OCI-M2 (cell line): Measurements from ENCODE around the gene TXNDC2.
"Not testable (repeated sequence)": the region's sequence is repeated elsewhere in the genome, so short reads cannot be mapped to it uniquely, and the experiment has no call there.

ENCODE experiments used
- DNase-seq: peaks from one replicate; lab custom pipeline; 2025; ENCODE audit not compliant: unreplicated experiment; lab: John Stamatoyannopoulos, UW

The TXNDC2 gene

DNA sequence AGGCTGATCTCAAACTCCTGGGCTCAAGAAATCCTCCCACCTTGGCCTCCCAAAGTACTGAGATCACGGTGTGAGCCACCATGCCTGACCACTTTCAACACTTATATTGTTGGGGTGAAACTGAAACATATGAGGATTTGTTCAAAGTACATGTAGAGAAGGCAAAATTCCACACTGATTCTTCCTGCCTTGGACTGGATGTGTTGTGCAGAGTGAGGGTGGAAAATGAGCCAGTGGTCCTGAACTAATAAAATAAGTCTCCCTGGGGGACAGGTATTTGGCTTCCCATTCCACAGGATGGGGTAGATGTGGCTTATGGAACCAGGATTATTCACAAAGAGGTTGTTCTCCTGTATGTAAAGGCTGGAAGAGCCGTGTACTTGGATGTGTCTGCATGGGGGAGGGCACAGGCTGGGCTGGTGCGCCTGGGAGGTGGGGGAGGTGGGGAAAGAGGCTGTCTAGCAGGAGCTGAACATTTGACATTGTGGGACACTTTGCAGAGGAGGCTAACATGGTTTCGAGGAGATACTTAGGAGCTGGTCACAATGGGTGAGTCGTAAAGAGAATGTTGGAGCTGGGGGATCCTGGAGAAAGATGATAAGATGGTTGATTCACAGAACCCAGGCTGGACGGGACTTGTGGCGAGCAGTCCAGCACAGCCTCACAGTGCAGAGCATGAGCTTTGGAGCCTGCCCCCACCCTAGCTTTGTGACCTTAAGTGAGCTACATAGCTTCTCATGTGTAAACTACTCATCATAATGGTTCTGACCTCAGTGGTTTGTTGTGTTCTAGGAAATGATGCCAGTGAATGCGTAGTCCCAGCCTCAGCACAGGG, at the start of gene TXNDC2:
TXNDC2 (plus strand) TSS at position 804 of the 835 bp plus-strand sequence. CDS start 708 bp downstream, outside the sequence.
- DNase-seq, result no peak

DNA sequence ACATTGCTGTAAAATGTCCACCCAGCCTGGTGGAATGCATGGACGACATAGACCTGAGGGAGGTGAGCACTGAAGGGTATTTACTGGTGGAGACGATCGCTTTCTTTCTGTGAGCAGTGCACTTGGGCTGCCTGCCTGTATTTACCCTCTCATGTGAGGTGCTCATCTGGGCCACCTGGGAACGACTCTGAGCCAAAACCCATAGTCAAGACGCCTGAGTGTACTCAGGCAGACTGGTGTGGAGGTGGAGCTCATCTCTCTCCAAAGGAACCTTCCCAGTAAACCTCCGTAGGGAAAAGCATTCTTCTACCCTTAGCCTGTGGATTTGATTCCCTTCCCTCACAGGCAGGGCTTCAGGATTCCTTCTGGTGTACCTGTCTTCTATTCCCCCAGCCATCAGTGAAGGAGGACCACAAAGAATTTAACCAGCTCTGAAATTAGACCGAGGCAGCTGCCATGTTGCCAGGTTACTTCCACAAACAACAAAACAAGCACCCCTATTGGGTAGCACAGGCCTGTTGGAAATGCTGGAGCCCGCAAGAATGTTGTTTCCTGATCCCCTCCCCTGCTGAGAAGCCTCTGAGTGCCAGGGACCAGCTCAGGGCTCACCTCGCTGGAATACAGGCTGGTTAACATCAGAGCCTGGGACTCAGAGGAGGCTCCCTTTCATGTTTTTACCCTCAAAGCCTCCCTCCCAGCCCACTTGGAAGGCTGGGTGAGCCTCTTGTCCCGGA, 47.5 kb upstream of the TXNDC2 start:
- no peak for DNase-seq

DNA sequence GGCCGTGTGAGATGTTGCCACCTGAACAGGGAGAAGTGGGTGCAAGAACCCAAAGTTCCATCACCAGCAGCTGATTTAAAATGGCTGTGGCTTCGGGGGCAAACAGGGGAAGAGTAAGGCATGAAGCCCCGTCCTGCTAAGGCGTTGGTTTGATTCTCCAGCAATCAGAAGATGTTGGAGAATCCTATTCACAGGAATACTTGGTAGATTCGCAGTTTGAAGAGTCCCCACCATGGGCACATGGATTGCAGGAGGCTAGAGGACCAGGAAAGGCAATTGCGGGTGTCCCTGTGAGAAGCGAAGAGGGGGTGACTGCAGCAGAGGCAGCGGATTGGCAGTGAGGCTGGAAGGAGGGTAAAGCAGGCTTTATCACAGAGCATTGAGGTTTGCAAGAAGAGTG, 46.6 kb upstream of the TXNDC2 start:
- DNase-seq, result no peak

DNA sequence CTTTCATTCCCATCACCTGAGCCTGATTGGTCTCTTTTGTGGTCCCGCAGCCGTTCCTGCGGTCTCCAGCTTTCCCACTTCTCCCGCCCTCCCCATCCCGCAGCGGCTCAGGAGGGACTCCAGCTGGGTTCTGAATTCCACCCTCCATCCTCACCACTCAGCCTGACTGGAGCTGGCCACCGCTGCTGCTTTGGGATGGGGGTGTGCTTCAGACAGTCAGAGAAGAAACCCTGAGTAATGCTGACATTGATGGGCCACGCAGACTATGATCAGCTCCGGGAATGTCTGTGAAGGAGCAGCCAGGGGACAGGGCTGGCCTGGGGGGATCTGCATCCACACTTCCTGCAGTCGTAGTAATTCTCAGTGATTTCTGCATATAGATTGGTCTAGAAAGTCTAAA, 45.9 kb upstream of the TXNDC2 start:
- no peak for DNase-seq

DNA sequence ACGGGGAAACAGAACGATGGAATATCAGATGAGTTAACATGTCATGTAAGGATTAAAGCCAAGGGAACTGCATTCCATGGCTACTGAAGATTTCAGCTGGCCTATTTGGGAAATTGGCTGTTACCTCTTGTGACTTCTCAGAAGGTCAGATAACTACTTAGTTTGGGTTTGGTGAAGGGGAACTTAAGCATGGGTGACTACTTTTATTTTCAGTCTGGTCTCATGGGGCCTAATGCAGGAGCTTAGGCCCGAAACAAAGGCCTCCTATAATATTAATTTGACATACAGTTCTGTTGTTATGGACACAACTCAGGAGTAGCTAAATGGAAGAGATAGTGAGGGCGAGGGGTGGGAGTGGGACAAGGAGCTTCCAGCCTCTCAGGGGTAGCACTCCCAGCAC, 44.0 kb upstream of the TXNDC2 start:
- no peak for DNase-seq

DNA sequence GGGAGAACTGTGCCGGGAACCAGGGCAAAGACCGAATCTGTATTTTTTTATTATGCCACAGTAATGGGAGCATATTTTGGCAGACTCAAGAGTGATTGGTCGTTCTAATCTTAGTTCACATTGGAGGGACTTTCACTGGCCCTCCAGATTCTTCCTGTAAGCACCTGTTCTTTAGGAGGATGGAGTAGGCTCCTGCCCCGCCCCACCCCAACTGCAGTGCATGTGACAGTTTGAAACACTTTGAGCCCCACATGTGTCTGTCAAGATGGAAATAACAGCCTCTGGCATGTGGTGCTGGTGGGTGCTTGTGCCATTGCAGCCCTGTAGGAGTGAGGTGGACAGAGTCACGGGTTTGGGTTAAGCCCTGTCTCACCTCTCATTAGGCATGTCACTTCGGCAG, 43.3 kb upstream of the TXNDC2 start:
- DNase-seq, result no peak

DNA sequence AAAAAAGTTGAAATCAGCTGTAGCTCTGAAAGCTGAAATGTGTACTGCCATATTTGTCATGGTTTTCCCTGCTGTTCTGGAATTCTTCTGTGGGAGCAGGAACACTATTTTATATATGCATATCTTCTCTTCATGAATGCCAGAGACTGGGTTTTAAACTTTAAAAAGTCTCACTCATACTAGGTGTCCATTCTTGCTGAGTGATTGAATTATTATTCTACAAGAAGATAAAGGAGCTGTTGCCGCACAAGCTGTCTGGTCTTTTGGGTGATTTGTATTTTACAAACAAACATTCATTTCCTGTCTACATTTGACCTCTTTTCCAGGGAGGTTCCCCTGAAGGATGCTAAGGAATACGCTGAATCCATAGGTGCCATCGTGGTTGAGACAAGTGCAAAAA, 40.5 kb upstream of the TXNDC2 start:
- DNase-seq, result no peak

DNA sequence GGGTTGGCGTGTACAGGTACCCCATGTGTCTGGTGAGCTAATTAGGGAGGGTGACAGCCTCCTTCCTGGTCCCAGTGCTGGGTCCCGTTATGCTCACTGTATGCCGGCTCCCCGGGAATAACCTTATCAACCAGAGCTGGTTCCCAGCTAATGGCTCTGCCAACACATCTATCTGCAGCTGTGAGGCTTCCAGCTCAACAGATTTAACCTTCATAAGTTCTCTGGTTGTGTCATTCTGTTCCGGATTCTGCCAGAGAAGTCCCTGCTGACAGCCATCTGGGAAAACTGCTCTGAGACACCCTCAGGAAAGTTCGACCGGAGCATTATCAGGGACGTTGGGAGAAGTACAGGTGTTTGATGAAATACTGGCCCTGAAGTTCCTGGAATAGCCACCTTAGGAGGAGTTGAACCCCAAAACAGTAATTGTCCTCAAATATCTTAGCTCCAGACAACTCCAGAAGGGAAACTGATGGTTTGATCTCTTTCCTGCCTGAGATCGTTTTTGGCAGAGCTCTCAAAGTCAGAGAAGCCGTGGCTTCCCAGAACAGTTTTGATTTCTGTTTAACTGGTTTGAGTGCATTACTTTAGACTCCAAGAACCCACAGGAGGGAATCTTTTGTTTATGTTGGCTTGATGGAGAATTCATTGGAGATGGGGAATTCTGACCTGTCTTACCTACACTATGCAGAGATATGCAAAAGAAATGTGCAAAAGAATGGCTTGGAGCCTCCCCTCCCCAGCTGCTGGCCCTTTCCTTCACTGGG, 39.4 kb upstream of the TXNDC2 start:
- DNase-seq, result no peak

DNA sequence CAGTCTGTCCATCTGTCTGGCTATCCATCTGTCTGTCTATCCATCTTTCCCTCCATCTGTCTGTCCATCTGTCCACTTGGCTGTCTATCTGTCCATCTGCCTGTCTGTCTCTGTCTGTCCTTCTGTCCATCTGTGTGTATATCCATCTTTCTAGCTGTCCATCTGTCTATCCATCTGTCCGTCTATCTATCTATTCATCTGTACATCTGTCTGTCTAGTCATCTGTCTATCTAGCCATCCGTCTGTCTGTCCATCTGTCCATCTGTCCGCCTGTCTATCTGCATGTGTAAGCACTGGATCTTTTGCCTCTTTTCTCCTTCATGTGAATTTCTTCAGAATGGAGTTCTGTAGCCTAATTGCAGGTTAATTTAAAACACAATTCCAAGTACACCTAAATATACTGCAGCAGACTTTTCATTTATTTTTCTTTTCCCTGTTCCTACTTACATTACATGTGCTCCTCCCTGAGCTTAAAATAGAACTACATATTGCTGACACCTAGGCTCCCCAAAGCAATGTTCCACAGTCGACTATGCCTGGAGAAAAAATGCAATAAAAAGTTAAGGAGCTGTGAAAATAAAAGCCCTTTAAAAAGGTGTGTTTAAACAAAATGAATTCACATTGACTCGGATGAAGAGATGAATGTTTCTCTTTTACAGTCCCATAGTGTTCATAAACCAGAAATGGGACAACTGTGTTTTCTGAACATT, 37.4 kb upstream of the TXNDC2 start:
- no peak for DNase-seq

DNA sequence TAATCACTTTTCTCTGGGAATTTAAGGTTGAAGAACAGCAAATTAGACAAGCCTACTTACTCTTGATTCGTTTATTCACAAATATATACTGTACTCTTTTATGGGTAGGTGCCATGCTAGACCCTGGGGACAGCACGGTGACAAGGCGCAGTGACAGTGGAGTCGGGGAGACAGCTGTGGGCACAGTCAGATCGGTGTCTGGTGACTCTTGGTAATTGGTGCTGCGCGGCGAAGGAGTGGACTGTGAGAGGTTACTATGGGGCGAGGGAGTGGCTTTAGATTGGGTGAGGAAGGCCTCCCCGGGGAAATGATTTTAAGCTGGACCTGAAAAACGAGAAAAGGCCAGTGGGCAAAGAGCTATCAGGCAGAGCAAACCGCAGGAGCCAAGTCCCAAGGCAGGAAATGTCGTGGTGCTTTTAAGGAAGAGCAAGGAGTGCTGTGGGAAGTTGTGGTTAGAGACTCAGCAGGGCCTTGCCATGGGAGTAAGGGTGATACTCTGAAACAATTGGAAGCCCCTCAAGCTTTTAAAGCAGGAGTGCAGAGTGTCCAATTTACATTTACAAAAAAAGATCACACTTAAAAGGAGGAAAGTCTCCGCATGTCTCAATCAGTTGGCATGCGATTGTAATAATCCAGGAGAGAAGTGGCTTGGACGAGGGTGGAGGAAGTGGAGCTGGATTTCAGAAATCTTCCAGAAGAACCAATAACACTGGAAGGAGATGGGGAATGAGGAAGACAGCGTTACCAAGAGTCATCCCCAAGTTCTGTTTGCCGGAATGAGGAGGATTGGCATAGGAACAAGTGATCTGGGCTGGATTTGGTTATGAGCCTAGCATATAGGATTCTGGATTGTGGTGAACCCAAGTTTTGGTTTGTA, 36.1 kb upstream of the TXNDC2 start:
- no peak for DNase-seq

DNA sequence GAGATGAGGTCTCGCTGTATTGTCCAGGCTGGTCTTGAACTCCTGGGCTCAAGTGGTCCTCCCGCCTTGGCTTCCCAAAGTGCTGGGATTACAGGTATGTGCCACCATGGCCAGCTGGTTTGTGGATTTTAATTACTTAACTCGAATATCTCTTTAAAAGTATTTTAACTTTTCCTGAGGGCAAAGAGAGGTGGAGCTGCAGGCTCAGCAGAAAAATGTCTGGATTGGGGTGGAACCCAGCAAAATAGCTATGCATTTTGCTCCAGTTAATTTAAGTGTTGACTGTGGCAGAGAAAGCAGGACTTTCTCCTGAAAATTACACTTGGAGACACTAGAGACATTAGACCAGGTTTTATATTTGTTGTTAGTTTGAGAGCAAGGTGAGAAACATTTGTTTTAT, 35.5 kb upstream of the TXNDC2 start:
- no peak for DNase-seq

DNA sequence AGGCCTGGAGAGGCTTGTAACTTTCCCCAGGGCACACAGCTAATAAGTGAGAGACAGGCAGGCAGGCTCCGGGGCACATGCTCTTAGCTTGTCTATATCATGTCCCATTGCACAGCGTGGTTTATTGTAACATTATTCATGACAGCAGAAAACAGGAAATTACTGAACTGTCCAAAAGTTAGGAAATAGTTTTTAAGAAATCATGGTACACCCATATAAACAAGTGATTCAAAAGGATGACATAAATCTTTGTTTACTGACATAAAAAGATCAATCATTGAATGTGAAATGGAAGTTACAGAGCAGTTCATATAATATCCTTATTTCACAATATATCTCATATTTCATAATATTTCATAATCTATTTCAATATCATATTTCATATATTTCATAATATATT, 34.3 kb upstream of the TXNDC2 start:
- no peak for DNase-seq

DNA sequence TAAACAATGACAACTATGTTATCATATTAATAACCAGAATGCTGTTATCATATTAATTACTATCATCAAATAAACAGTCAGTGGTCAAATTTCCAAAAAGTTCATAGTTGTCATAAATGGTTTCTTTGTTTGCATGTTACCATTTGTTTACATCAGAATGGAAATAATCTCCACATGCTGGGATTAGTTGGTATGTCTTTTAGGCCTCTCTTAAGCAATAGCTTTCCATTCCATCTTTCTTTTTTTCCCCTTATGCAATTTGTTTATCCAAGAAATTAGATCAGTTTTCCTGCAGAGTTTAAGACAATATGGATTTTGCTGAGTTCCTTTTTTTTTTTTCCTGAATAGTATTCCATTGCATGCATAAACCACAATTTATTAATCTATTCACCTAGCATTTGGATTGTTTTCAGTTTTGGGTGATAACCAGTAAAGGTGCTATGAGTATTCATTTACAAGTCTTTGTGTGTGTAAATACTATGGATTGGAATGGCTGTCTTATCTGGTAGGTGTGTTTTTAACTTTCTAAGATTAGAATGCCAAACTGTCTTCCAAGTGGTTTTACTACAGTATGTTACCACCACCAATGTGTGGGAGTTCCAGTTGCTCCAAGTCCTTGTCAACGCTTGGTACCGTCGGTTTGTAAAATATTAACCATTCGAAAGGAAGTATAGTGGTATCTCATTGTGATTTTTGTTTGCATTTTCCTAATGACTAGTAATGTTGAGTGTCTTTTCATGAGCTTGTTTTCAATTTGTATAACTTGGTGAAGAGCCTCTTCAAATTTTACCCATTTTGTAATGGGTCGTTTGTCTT, 33.3 kb upstream of the TXNDC2 start:
- DNase-seq, result no peak

DNA sequence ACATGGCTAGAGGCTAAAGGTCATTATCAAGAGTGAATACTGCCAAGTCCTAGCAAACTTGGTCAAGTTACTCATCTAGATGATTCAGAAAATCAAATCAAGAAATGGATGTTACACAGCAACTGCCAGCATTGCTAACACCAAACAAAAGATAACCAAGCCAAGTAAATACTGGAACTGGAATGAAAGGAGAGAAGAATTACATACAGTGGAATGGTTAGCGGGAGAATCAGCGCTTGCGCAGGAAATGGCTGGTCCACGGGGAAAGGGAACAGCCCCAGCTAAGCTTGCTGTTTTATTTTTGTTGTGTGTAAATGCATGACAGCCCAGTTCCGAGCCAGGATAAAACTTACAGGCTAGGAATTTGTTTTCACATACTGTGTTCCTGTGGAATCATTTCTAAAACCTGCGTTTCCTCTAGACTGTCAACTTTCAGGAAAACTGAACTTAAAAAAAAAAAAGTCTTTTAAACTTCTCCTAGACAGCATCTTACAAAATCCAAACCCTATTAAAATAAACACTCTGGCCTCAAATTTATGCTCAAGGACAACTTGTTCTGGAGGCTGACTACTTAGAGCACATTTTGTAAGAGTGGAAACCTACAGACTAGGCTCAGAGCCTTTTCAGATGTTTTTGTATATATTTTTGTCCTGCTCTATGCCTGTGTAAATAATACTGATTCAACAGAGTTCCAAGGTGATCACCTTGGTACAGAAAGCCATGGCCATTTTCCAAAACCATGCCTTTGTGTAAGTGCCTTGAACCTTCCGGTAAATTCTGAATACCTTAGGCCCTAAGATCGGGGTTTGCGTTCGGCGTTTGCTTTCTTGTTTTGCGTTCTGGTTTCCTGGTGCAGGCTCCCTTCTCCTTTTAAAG, 30.7 kb upstream of the TXNDC2 start:
- no peak for DNase-seq

DNA sequence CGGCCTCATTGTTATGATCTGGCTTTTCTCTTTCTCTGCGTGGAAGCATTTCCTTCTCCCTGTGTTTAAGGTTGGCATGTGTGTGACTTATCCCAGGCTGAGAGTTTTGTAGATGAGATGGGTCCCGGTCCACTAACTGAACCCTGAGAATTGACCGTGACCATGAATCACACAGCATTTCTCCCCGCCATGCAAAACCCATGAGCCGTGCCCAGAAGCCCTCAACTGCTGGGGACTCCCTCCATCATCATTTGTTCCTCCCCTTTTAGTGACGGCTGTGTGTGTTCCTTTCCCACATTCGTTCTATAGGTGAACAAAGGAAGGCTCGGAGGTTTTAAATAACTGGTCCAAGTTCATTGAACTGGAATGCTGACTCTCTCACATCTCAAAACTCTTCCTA, 30.1 kb upstream of the TXNDC2 start:
- no peak for DNase-seq

DNA sequence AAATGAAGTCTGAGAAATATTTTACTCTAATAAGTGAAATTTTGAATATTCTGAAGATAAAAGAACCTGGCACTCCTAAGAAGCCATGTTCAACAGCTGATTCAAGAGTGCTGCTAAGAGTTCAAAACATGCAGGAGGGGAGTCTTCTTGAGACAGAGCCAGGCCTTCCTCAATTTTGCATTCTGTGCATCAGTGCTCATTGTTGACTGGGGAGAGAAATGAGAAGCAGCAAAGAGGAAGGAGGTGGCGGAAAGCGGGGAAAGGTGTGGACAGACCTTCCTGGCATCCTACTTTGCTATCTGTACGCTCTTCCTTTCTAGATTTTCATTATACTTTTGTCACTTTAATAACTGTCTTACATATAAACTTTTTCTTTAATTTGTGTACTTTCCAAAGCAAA, 29.7 kb upstream of the TXNDC2 start:
- no peak for DNase-seq

DNA sequence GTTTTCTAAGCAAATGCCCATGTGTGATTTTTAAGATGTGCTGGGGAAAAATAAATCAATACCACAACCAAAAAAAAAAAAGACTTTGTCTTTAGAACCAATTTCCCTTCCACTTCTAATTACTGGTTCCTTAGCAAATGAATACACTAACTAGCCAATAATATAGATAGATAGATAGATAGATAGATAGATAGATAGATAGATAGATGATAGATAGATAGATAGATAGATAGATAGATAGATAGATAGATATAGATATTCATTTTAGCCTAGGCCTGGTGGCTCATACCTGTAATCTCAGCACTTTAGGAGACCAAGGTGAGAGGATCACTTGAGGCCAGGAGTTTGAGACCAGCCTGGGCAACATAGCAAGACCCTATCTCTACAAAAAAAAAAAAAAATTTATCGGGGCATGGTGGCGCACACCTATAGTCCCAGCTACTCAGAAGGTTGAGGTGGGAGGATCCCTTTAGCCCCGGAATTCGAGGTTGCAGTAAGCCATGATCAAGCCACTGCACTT, 28.2 kb upstream of the TXNDC2 start:
- not testable (repeated sequence) for DNase-seq

DNA sequence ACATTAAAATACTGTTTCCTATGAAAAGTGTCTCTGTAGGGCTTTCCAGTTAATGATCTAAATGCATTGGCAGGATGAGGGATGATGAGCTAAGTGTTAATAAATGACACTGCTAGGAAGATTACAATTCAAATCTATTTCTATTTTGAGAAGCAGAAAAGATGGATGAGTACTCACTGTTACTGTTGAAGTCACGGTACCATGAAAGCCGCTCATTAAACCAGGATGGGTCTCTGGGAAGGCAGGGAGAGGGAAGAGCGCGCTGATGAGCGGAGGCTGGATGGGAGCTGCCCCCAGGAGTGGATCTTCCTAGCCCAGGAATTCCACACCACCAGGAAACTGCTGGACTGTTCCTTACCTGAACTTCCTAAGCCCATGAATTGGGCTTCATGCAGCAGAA, 27.1 kb upstream of the TXNDC2 start:
- DNase-seq, result no peak
